Measurements from ENCODE around the gene POU2F3.
"Not testable (repeated sequence)": the region's sequence is repeated elsewhere in the genome, so short reads cannot be mapped to it uniquely, and the experiment has no call there.

POU2F3 gene

DNA sequence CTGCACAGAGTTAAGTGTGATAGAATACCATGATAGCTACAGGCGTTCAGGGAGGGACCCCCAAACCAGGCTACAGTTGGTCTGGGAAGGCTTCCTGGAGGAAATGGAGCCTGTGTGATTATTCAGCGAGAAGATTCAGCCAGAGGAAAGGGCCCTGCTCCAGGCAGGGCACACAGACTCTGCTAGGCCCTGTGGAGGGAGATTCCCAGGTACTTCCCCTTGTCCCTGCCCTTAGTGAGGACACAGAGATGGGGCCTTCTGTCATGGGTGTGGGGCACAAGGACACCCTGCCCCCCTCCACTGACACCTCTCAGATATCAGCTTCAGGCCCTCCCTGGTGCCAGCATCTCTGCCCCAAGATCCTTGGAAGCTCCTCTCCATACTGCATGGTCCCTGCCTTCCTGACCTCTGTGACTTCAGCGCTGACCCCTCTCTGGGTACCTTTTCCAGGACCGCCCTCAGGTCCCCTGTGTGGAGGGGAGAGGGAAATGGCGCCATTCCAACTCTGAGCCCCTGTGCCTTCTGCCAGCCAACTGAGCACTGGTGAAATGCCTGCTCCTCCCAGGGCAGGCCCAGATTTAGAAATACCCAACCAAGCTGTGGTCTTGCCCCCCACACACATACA lies 12.6 kb upstream of the POU2F3 start:
- DNase-seq = no peak

DNA sequence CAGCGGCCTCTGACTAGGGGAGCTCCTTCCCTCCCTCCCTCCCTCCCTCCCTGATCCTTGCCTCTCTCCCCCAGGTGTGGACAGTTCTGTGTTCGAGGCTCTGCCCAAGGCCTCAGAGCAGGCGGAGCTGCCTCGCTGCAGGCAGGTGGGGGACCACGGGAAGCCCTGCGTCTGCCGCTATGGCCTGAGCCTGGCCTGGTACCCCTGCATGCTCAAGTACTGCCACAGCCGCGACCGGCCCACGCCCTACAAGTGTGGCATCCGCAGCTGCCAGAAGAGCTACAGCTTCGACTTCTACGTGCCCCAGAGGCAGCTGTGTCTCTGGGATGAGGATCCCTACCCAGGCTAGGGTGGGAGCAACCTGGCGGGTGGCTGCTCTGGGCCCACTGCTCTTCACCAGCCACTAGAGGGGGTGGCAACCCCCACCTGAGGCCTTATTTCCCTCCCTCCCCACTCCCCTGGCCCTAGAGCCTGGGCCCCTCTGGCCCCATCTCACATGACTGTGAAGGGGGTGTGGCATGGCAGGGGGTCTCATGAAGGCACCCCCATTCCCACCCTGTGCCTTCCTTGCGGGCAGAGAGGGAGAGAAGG lies 11.1 kb upstream of the POU2F3 start:
- DNase-seq = no peak

DNA sequence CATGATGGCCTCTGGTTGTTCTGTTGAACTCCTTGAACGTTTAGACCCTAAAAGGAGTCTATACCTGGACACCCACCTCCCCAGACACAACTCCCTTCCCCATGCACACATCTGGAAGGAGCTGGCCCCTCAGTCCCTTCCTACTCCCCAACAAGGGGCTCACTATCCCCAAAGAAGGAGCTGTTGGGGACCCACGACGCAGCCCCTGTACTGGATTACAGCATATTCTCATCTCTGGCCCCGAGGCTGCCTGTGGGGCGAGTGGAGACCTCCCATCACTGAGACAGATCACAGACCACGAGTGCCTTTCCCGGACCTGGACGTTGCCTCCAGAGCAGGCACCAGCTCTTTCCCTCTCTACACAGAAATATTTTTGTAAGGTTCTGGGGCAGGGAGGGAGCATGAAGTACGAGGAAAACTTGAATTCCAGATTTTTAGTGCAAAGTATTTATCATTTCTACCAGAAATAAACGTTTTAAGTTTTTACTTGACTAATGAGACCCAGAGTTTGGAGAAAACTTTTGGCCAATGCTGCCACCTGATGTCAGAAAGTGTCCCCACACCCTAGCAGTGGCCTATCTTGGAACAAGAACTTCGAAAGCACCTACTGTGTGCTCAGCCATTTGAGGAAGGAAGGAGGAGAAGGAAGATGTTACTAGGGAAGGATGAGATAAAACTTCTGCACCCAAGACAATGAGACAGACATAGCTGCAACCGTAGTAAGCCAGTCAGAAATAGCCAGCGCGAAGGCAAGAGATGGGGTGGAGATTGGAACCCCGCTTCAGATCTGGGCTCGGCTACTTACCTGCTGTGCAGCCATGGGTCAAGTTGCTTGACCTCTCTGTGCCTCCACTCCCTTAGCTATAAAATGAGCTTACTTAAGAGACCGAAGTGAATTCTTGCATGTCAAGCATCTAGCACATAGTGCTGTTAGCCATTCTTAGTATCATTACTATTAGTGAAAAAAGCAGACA lies 10.2 kb upstream of the POU2F3 start:
- no peak for DNase-seq

DNA sequence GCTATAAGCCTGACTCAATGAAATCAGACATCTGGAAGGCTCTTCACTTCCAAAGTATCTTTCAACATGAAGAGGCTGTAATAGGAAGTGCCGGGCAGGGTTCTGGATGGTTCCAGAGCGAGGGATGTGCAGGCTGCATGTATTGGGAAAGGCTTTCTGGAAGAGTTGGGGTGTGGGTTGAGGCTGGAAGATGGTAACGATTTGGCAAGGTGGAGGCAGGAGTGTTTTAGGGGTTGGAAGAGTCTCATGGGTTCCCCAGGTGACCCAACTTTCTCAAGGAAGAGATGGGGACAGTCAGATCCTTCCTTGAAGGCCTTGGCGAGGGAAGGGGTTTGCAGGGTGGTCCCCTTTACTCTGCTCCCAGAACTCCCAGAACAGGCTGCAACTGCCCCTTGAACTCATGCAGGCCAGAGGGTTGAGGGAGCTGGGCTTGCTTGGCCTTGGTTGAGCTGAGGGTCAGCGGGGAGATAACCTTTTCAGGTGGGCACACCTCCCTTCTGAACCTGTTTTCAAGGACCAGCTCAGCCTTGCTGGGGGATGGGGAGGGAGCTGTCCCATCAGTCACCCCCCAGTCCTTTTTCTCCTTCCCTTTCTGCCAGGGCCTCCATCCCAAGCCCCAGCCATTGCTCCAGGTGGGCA lies 9.4 kb upstream of the POU2F3 start:
- DNase-seq = no peak

DNA sequence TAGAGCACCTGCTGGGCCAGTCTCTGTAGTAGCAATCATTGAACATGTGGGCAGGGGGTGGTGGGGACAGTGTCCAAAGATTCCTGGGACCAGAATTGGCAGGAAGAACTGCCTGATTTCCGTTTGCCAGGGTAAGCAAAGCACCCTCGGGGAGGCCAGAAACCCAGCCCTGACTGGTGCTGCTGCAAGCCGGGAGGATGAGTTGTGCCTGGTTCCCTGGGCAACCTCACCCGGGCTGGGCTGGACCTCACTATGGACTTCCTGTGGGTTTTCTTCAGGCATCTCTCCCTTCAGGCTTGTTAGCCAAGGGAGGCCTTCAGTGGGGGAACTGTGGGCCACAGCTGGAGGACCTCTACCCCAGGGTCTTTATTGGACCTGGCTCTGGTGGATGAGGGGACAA lies 8.0 kb upstream of the POU2F3 start:
- no peak for DNase-seq

DNA sequence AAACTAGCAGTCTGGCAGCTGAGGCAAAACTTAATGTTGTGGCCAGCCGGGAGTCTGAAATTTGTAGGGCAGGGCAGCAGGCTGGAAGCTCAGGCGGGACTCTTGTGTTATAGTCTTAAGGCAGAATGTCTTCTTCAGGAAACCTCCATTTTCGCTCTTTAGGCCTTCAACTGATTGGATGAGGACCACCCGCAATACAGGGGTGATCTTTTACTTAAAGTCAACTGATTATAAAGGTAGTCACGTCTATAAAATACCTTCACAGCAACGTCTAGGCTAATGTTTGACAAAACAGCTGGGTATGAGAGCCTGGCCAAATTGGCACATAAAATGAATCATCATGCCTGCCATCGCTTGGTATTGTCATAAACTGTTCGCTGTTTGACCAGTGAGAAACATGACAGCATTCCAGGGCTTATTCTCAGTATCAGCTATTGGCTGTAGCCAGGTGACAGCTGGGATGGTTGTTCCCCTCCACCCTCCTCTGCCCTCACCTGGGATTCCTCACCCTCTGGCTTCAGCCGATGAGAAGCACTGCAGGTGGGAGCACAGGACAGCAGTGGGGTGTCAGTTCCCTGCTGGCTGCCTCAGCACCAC lies 6.6 kb upstream of the POU2F3 start:
- no peak for DNase-seq

DNA sequence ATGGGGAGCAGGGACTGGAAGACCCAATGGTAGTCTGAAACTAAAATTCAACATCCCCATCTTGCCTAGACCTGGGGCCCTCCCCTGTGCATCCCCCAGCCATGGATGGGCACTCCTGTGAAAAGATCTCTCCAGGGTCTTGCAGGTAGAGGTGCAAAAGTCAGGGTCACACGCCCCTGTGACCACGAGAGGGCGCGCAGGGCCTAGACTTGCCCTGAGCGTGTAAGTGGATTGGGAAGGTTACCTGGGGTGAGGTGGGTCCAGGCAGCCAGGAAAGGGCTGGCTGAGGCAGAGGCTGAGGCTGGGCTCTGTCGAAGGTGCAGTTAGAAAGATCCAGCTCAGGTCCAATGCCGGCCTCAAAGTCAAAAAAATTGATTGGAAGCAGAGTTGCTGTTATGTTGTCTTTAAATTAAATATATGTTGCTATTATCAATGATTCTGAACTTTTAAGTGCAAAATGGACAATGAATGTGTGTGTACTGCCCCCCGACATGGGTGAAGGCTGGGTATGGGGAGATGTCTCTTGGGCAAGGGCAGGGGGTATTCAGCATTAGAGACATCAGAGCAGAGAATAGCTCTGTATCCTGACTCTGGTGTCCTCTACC lies 4.8 kb upstream of the POU2F3 start:
- DNase-seq = no peak

DNA sequence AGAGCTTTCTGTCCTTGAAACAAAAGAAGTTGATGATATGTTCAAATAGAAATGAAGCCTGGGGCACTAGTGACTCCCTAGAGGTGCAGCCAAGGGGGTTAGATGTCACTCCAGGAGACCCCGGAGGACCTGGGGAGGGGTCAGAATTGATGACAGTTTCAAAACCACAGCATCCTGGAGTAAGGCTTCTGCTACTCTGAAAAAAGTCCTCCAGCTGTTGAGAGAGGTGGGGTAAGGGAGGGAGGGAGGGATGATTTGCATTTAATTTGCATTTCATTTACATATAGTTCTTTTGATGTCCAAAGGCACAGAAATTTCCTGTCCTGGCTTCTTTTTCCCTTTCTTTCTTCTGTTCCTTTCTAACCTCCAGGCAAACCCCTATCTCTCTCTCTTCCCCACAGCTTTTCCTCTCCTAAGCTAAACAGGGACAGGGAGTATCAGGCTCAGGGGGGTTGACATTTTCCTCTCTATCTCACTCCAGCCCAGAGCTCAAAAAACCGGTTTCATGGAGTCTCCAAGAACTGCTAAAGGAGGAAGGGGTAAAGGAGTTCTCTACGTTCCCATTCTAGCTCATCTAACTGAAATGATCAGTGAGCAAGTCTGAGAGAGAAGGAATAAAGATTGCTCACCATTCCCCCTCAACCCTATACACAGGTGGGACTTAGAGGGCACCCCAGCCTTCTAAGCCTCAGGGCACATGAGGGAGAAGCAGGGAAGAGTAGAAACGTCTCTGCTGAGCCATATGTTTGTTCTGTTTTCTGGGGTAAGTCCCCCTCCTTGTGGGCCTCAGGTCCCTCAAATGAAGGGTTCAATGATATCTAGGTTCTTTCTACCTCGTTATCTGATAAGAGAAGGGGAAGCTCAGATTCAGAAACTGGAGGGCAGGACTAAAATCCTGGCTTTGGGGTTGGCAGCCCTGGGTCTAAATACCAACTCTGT lies 3.5 kb upstream of the POU2F3 start:
- DNase-seq = no peak

DNA sequence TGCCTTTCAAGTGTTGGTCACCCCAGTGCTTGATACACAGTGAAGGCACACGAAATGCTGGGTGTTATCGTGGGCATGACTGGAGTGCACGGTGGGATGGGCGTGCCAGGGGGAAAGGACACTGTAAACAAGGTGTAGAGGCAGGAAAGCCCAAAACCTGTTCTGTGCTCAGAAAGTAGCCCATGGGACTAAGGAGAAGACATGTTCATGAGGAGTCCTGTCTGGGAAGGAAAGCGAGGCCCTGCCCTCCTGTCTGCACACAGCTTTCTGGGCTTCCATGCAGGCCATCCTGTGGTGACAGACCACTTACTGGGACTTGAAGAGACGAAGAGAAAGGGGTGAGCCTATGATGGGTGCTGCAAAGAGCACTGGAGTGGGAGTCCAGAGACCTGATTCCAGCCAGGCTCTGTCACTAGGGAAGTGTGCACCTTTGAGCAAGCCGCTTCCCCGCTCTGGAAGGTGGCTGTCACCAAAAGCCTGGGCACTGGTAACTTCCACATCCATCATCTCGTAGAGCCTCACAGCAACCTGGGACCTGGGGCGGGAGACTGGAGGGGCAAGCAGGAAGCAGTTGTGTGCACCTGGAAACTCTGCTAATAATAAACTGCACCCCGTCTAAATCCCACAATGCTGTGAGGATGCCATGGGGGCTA lies 846 bp upstream of the POU2F3 start:
- no peak for DNase-seq

DNA sequence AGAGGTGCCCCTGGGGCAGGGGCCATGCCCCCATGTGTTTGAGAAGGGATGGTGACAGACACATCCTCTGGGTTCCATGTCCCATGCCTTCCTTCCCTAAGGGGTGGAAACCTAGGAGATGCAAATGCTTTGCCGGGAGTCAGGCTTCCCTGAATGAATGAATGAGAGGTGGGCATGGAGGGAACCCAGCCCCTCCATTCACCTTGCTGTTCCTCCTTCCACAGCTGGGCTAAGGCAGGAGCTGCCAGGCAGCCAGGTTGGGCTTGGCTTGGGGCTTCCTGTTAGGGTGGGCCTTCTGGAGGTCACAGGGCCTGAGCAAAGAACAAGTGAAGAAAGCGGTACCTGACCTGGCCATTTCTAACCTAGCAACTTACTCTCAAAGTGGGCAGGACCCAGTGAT lies 926 bp downstream of the POU2F3 start:
- no peak for DNase-seq

DNA sequence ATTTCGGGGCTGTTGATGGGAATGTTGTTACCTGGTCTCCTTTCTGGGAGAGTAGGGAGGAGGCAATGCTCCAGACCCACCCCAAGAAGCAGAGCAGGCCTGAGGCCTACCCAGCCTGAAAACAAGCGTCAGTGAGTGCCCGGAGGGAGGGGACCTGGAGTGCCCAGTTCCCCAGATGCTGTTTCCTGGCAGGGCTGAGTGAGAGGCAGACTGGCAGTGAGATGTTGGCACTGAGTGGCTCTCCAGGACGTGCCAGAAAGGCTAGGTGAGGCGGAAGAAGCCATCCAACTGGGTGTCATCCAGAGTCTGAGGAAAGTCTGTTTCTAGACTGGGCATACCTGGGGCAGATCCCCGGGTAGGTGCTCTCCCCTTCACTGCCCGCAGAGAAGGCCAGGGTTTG lies 1.3 kb downstream of the POU2F3 start:
- no peak for DNase-seq

DNA sequence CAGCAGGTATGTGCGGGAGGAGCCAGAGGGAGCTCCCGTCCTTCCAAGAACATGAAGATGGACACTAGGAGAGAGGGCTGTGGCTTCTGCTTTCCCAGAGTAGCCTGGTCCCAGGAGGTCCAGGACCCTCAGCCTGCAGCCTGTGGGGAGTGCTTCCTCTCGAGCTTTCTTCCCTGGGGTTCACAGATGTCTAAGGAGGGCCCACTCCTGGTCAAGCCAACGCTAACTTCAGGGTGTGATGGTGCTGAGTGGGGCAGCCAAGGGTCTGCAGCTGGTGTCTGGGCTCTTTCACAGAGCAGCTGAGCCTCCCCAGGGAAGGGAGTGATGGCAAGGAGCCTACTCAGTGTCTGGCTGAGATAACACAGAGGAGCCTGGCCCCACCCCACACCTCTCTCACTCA lies 3.3 kb downstream of the POU2F3 start:
- no peak for DNase-seq

DNA sequence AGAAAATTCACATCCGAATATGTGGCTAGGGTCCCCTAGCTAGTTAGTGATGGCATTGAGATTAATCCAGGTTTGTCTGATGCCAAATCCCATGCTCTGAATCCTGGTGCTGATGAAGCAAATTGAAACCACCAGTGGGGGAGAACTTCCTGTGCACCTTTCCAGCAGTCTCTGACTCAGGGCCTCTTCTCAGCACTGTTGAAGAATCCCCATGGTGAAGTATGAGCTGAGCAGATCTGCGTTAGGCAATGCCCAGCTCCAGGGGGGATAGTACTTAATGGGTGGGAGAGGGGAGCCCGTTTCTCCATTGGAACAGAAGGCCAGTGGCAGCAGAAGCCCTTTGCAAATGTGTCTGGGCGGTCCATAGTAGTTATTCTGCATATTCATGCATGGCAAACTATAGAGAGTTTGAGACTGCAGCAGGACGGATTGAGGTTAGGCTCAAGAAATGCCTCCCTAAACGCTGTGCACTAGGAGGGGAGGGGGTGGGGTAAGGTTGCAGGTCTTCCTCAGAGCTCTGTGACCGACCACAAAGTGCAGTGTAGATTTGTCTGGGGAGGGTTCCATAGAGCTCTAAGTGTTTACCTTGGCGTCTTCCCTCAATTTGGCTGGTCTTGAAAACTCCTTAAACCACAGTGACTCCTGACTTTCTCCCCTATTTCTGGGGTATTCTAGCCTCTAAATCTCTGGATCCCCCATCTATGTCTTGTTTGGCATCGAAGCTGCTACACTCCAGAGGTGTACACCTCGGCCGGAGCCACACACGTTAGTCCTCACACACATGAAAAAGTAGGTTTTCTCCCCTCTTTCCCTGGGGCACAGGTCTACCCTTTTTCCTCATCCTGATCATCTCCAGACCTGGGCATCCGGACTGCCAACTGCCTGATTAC lies 4.8 kb downstream of the POU2F3 start:
- DNase-seq = no peak

DNA sequence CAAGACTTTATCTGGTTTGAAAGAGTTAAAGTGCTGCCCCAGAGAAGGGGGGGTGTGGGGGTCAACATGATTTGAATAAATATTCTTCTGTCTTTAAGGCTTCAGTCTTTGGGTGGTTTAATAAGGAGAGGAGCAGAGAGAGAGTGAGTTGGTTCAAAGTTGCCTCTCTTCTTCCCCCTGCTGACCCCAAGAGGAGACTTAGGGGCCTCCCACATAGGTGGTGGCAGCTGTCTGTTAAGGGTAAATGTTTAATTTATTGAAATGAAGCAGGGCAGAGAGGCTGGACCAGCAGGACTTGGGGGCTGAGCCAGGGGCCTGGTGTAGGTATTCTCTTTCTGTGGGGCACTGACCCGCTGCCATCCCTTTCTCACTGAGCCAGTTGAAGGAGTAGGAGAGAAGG lies 5.5 kb downstream of the POU2F3 start:
- DNase-seq = no peak

DNA sequence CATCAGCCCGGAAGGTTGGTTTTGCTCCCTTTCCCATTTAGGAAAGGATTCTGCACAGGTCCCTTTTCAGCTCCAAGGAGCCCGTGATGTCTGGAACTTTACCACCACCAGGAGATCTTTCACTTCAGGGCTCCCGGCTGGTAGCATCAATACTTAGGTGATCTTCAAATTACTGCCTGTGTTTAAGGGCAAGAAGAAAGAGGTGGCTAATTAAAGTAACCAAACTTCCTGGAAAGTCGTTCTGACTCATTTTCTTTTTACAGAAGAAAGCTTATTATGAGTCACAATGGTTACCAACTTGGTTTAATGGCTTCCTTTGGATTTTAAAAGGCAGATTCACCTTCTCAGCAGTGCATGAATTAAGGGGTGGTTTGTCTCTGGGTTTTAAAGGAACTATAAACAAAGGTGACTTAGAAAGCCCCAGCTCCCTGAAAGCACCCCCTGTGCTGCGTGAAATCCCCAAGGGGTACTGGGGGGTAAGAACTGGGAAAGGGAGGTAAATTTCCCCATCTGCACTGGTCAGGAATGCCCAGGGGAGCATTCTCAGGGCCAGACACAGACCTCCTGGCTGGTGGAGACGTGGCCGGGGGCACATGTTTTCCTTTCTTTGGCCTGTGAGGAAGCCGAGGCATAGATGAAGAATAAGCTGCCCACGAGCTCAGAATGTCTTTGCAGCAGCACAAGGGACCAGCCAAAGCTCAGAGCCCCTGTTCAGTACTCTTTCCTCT lies 8.8 kb downstream of the POU2F3 start:
- DNase-seq = no peak

DNA sequence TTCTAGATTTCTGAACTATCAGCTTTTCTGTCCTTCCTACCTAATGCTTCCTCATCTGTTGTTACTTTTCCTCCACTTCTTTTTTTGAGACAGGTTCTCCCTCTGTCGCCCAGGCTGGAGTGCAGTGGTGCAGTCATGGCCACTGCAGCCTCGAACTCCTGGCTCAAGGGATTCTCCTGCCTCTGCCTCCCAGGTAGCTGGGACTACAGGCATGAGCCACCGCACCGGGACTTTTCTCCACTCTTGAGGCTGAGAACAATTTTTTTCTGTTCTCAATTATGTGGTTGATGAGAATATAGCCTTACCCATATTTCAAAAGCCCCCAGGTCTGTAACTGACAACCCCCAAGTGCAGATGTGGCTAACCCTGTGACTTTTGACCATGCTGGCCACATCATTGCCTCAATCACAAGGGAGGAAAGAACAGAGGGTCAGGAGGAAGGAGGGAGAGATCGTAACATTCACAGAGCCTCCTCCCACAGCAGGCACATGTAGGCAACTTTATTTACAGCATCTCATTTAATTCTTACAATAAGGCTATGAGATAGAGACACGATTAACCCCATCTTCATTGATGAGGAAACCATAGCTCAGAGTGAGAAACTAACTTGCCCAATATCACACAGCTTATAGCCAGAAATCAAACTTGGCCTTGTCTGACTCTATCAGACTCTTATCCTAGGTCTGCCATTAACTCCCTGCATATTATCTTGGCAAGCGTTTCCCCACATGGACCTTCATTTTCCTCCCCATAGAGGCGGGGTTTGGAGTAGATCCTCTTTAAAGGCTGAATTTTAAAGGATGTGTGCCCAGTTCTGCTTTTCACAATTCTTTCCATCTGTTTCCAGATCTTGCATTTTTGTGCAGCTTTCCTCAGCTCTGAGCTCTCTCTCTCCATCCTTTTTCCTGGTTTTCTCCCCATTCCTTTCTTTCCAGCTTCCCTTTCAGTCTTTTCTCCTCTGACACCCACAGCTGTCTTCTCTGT lies 9.6 kb downstream of the POU2F3 start:
- no peak for DNase-seq

DNA sequence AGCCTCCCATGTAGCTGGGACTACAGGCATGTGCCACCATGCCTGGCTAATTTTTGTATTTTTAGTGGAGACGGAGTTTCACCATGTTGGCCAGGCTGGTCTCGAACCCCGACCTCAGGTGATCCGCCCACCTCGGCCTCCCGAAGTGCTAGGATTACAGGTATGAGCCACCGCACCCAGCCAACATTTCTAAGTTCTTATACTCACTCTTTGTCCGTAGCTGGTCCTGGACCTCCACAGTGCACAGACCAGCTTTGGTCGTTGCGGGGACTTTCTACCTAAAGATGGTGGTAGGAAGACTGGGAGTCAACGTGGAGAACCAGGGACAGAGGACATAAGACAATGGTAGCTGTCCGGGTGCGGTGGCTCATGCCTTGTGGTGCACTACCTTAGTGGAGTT lies 13.4 kb downstream of the POU2F3 start:
- not testable (repeated sequence) for DNase-seq

Data from NCI-H1436 treated with DMSO at 0.1 percent for 48 hours (cell line).